Neuron (in vitro differentiated cells): Measurements from ENCODE around the gene PNPLA7.
"Not testable (repeated sequence)": the region's sequence is repeated elsewhere in the genome, so short reads cannot be mapped to it uniquely, and the experiment has no call there.

Experiments
- H2AFZ ChIP-seq: one replicate; pipeline ENCODE4 v1.6.1; 2013; ENCODE audit warnings: low read depth, mild to moderate bottlenecking, inconsistent platforms, low read length, moderate library complexity
- H3K27me3 ChIP-seq: one replicate; pipeline ENCODE4 v1.6.1; 2013; ENCODE audit warnings: low read length; ENCODE audit not compliant: insufficient read depth
- H3K36me3 ChIP-seq: one replicate; pipeline ENCODE4 v1.6.1; 2013; ENCODE audit warnings: low read length; ENCODE audit not compliant: insufficient read depth
- H3K4me1 ChIP-seq: one replicate; pipeline ENCODE4 v1.6.1; 2013; ENCODE audit warnings: low read length; ENCODE audit not compliant: insufficient read depth
- H3K4me3 ChIP-seq: 2 replicates; pipeline ENCODE4 v1.5.1; 2013; ENCODE audit warnings: mild to moderate bottlenecking, low read length, moderate library complexity
- H3K9me3 ChIP-seq: one replicate; pipeline ENCODE4 v1.6.1; 2013; ENCODE audit warnings: low read length

The PNPLA7 gene

GRCh38 chr9:137544176-137544760 is 5.9 kb downstream of the PNPLA7 start:
- Histone ChIP-seq H3K36me3 (no peaks in the 10 kb centered on the region), H3K4me1 (peaks cover 3% of the 10 kb centered on the region), H3K4me3 (no peak overlapping the region), H2AFZ (no peak overlapping the region), H3K27me3 (no peaks in the 10 kb centered on the region), H3K9me3 (peaks cover 5% of the 10 kb centered on the region)

DNA sequence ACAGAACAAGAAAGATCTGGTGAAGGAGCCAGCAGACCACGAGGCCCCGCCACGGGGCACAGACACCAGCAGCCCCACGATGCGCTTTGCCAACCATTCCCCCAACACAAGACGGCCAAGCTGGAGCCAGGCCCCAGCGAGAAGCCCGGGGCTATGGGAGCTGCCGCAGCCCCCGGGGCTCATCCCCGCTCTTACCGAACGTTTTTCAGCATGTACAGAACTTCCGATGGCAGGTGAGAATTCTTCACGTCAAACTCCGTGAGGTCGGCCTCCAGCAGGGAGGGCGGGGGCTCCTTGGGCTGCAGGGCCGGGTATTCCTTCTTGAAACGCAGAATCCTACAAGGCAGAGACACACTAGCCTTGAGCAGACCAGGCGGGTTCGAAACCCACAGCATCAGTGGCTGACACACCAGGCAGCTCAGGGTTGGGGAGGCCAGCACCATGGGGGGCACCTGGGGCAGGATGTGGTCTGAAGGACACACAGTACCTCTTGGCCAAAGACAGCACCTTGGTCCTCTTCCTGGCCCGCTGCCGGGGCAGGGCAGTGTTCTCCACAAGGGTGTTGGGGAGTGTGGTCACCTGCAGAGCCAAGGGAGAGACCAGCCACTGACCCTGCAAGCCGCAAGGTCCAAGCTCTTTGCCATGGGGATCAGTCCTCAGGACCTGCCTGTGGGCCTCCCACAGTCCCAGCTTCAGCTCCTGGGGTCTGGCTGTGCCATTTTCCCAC is 6.8 kb downstream of the PNPLA7 start:
- no peaks in the 10 kb centered on the region for H3K27me3 ChIP-seq
- H3K4me3 ChIP-seq, result no peak overlapping the region
- H3K4me1 ChIP-seq, result peaks cover 3% of the 10 kb centered on the region
- H3K36me3 ChIP-seq, result no peaks in the 10 kb centered on the region
- peaks cover 3% of the 10 kb centered on the region for H3K9me3 ChIP-seq
- H2AFZ ChIP-seq, result no peak overlapping the region

- no peak overlapping the region for H3K4me3 ChIP-seq
- H2AFZ ChIP-seq, result no peak overlapping the region
- peaks cover 3% of the 10 kb centered on the region for H3K9me3 ChIP-seq
- H3K36me3 ChIP-seq, result no peaks in the 10 kb centered on the region
- peaks cover 3% of the 10 kb centered on the region for H3K4me1 ChIP-seq
- H3K27me3 ChIP-seq, result no peaks in the 10 kb centered on the region
These were observed 7.7 kb downstream of the PNPLA7 start for GRCh38 chr9:137542486-137542885.

GRCh38 chr9:137540536-137540935 is 9.7 kb downstream of the PNPLA7 start:
- no peak overlapping the region for H3K4me3 ChIP-seq
- H3K9me3 ChIP-seq, result no peaks in the 10 kb centered on the region
- no peaks in the 10 kb centered on the region for H3K36me3 ChIP-seq
- H3K27me3 ChIP-seq, result no peaks in the 10 kb centered on the region
- H3K4me1 ChIP-seq, result peaks cover 3% of the 10 kb centered on the region
- H2AFZ ChIP-seq, result no peak overlapping the region

GRCh38 chr9:137538058-137538457 is 12.1 kb downstream of the PNPLA7 start:
- peaks cover 3% of the 10 kb centered on the region for H3K4me1 ChIP-seq
- no peaks in the 10 kb centered on the region for H3K9me3 ChIP-seq
- no peaks in the 10 kb centered on the region for H3K36me3 ChIP-seq
- no peak overlapping the region for H3K4me3 ChIP-seq
- no peaks in the 10 kb centered on the region for H3K27me3 ChIP-seq
- no peak overlapping the region for H2AFZ ChIP-seq

DNA sequence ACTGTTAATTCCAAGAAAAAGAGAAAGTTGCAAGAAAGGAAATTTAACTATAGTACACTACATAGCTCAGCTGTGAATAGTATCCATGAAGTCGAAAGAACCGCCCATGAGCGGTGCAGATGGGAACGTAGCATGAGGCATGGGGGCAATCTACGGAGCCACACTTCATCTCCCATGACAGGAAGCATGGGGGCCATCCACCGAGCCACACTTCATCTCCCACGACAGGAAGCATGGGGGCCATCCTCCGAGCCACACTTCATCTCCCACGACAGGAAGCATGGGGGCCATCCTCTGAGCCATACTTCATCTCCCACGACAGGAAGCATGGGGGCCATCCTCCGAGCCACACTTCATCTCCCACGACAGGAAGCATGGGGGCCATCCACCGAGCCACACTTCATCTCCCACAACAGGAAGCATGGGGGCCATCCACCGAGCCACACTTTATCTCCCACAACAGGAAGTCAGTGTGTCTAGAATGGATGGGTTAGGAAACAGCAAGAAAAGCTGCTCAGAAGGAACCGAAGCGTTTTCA is 13.5 kb downstream of the PNPLA7 start:
- H3K36me3 ChIP-seq, H3K4me3 ChIP-seq, H3K9me3 ChIP-seq, H3K4me1 ChIP-seq, H3K27me3 ChIP-seq, H2AFZ ChIP-seq: not testable (repeated sequence)

DNA sequence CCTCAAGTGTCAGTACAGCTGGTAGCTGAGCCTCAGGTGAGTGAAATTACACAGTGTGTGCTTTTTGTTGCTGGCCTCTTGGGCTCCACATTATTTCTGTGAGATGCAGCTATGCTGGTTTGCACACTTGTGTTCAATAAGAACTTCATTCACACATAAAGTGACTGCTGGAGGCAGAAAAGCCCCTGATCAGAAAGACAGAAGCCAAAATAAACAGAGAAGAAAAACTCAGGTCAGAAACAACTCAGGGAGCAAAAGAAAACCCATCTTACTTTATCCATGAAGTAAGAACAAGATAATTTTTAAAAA is 15.1 kb downstream of the PNPLA7 start:
- no peak overlapping the region for H3K4me3 ChIP-seq
- H3K27me3 ChIP-seq, result no peaks in the 10 kb centered on the region
- no peaks in the 10 kb centered on the region for H3K4me1 ChIP-seq
- no peaks in the 10 kb centered on the region for H3K9me3 ChIP-seq
- no peak overlapping the region for H2AFZ ChIP-seq
- no peaks in the 10 kb centered on the region for H3K36me3 ChIP-seq

GRCh38 chr9:137534256-137535119 is 15.7 kb downstream of the PNPLA7 start:
- no peaks in the 10 kb centered on the region for H3K36me3 ChIP-seq
- no peaks in the 10 kb centered on the region for H3K9me3 ChIP-seq
- no peak overlapping the region for H2AFZ ChIP-seq

GRCh38 chr9:137532891-137533468 is 17.2 kb downstream of the PNPLA7 start:
- not testable (repeated sequence) for H3K27me3 ChIP-seq, H3K4me3 ChIP-seq, H3K9me3 ChIP-seq, H3K36me3 ChIP-seq, H2AFZ ChIP-seq, H3K4me1 ChIP-seq

More at GRCh38 chr9:137534256-137535119, 15.7 kb downstream of the PNPLA7 start:
- Histone ChIP-seq H3K4me1 (no peaks in the 10 kb centered on the region), H3K4me3 (no peak overlapping the region), H3K27me3 (no peaks in the 10 kb centered on the region)

- Histone ChIP-seq H3K36me3 (no peaks in the 10 kb centered on the region), H2AFZ (no peak overlapping the region), H3K27me3 (no peaks in the 10 kb centered on the region), H3K4me1 (no peaks in the 10 kb centered on the region), H3K9me3 (no peaks in the 10 kb centered on the region), H3K4me3 (no peak overlapping the region)
These were observed 19.0 kb downstream of the PNPLA7 start for GRCh38 chr9:137531099-137531765.

DNA sequence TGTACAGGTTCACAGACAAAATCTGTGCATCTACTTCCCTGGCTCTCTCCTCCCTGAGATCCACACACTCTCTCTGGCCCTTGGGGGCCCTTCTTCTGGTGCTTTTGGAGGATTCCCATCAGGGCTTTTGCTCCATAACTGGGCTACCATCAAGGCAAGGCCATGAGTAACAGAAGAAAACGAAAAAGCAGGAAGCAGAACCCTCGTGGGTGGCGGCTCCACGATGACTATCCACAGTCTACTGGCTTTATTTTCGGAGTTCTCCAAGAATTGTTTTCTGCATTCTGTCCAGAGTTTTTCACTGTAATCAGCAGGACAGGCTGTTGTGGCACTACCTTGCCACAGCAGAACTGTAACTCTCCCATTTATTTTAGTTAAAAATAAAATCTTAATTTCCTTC is 19.9 kb downstream of the PNPLA7 start:
- Histone ChIP-seq H3K4me1 (peaks cover 2% of the 10 kb centered on the region), H3K36me3 (no peaks in the 10 kb centered on the region), H2AFZ (no peak overlapping the region), H3K9me3 (no peaks in the 10 kb centered on the region), H3K27me3 (no peaks in the 10 kb centered on the region), H3K4me3 (no peak overlapping the region)

- no peak overlapping the region for H2AFZ ChIP-seq
- no peaks in the 10 kb centered on the region for H3K9me3 ChIP-seq
- no peaks in the 10 kb centered on the region for H3K27me3 ChIP-seq
- H3K4me3 ChIP-seq, result no peak overlapping the region
- H3K4me1 ChIP-seq, result peaks cover 2% of the 10 kb centered on the region
- H3K36me3 ChIP-seq, result no peaks in the 10 kb centered on the region
These were observed 25.3 kb downstream of the PNPLA7 start for GRCh38 chr9:137524981-137525317.
